GM23338 (cell line): ENCODE results near the gene GPR35. TPM values are rescaled to one million over a fixed set of nuclear protein-coding genes. Genes with fewer than 3 reads are reported as not detected.

ENCODE experiments used
- ATAC-seq: fragments of 200-7000 bp; cut with Tn5 transposase; 3 replicates; pipeline ENCODE4 v1.9.1; 2020
- DNase-seq: peaks from one replicate; pipeline ENCODE4 v3.0.0-alpha.2; 2015; ENCODE audit warnings: low spot score
- H2AFZ ChIP-seq: fragments of 200-600 bp; sonication (generic); 2 replicates; pipeline ENCODE4 v1.8.0; 2016; ENCODE audit warnings: antibody characterized with exemption, mild to moderate bottlenecking, moderate library complexity
- H3F3A ChIP-seq: fragments of 200-600 bp; sonication (generic); replicated peaks from 2 replicates; pipeline ENCODE4 v1.8.0; 2017; ENCODE audit warnings: antibody characterized with exemption, mixed run types, low read depth
- H3K27ac ChIP-seq: fragments of 200-600 bp; sonication (generic); 2 replicates; pipeline ENCODE4 v1.6.1; 2016; ENCODE audit warnings: low read depth
- H3K27me3 ChIP-seq: fragments of 200-600 bp; sonication (generic); 2 replicates; pipeline ENCODE4 v1.8.0; 2016; ENCODE audit warnings: mild to moderate bottlenecking, mixed run types, moderate library complexity; ENCODE audit not compliant: insufficient read depth
- H3K36me3 ChIP-seq: fragments of 200-600 bp; sonication (generic); 2 replicates; pipeline ENCODE4 v1.8.0; 2016; ENCODE audit warnings: mild to moderate bottlenecking; ENCODE audit not compliant: insufficient read depth
- H3K4me1 ChIP-seq: fragments of 200-600 bp; sonication (generic); 2 replicates; pipeline ENCODE4 v1.8.0; 2016; ENCODE audit warnings: mild to moderate bottlenecking, moderate library complexity; ENCODE audit not compliant: insufficient read depth
- H3K4me2 ChIP-seq: fragments of 200-600 bp; sonication (generic); 2 replicates; pipeline ENCODE4 v1.7.1; 2017; ENCODE audit warnings: mixed run types
- H3K4me3 ChIP-seq: fragments of 200-600 bp; sonication (generic); 2 replicates; pipeline ENCODE4 v1.6.1; 2016; ENCODE audit warnings: mixed run types
- H3K79me2 ChIP-seq: fragments of 200-600 bp; sonication (generic); replicated peaks from 2 replicates; pipeline ENCODE4 v1.8.0; 2017; ENCODE audit warnings: mild to moderate bottlenecking; ENCODE audit not compliant: insufficient read depth
- H3K9me2 ChIP-seq: fragments of 200-600 bp; sonication (generic); 2 replicates; pipeline ENCODE4 v1.8.0; 2017; ENCODE audit not compliant: insufficient read depth
- H4K20me1 ChIP-seq: fragments of 200-600 bp; sonication (generic); replicated peaks from 2 replicates; pipeline ENCODE4 v1.8.0; 2017; ENCODE audit warnings: mild to moderate bottlenecking; ENCODE audit not compliant: insufficient read depth
- H3K27ac Mint-ChIP-seq: 2 replicates; pipeline ENCODE4 v1.8.0; 2020; ENCODE audit warnings: inconsistent platforms, mild to moderate bottlenecking, moderate library complexity, mixed read lengths
- H3K27me3 Mint-ChIP-seq: 3 replicates; pipeline ENCODE4 v1.8.0; 2022; ENCODE audit warnings: low read depth, mild to moderate bottlenecking, moderate library complexity, mixed read lengths, inconsistent platforms; ENCODE audit not compliant: insufficient read depth, poor library complexity
- H3K36me3 Mint-ChIP-seq: 3 replicates; pipeline ENCODE4 v1.8.0; 2021; ENCODE audit warnings: low read depth, mild to moderate bottlenecking, inconsistent platforms, moderate library complexity, mixed read lengths
- H3K4me1 Mint-ChIP-seq: 3 replicates; pipeline ENCODE4 v1.8.0; 2020; ENCODE audit warnings: mild to moderate bottlenecking, inconsistent platforms, mixed read lengths
- H3K4me3 Mint-ChIP-seq: 3 replicates; pipeline ENCODE4 v1.8.0; 2021; ENCODE audit warnings: moderate library complexity, mild to moderate bottlenecking, inconsistent platforms, mixed read lengths
- H3K9me3 Mint-ChIP-seq: 3 replicates; pipeline ENCODE4 v1.8.0; 2020; ENCODE audit warnings: moderate library complexity, mild to moderate bottlenecking, inconsistent platforms, mixed read lengths
- CREB1 ChIP-seq: fragments of 250-450 bp; sonication (Bioruptor Pico); IDR thresholded peaks from 2 replicates; pipeline ENCODE4 v1.5.0; 2020; ENCODE audit warnings: low read depth, mild to moderate bottlenecking, moderate library complexity
- CTCF ChIP-seq, 2 experiments: fragments of 200-600 bp in 1 of 2; sonication (generic) in 1 of 2; conservative IDR thresholded peaks; 2 replicates each; pipeline versions ENCODE4 v1.5.1 to v1.6.1; 2016 to 2017; ENCODE audit warnings: antibody characterized with exemption in 2 of 2, low read depth in 2 of 2, mild to moderate bottlenecking in 2 of 2, moderate library complexity in 1 of 2
- EZH2 ChIP-seq: fragments of 200-600 bp; sonication (generic); IDR thresholded peaks from one replicate; pipeline ENCODE4 v1.8.0; 2017; ENCODE audit warnings: antibody characterized with exemption, mild to moderate bottlenecking, low read depth; ENCODE audit not compliant: unreplicated experiment
- JUNB ChIP-seq: IDR thresholded peaks from one replicate; pipeline ENCODE4 v1.6.1; 2016; ENCODE audit warnings: antibody characterized with exemption; ENCODE audit not compliant: unreplicated experiment
- NANOG ChIP-seq: IDR thresholded peaks from 2 replicates; pipeline ENCODE4 v1.6.1; 2016; ENCODE audit warnings: antibody characterized with exemption, borderline replicate concordance
- POLR2AphosphoS5 ChIP-seq: IDR thresholded peaks from 2 replicates; pipeline ENCODE4 v1.6.1; 2016; ENCODE audit warnings: antibody characterized with exemption, low read depth
- ZNF114 ChIP-seq: fragments of 250-450 bp; sonication (Bioruptor Pico); IDR thresholded peaks from 2 replicates; pipeline ENCODE4 v1.5.0; 2020; ENCODE audit warnings: mild to moderate bottlenecking, moderate library complexity
- ZNF331 ChIP-seq: fragments of 250-450 bp; sonication (Bioruptor Pico); IDR thresholded peaks from 2 replicates; pipeline ENCODE4 v1.5.0; 2020; ENCODE audit warnings: low read depth, mild to moderate bottlenecking, moderate library complexity
- polyA plus RNA-seq: library from polyadenylated mRNA; unstranded; fragments of >200 nt; fragmentation: Nextera tagmentation; extraction: Ambion mirVana; gene quantifications from 2 replicates; pipeline ENCODE4 v1.2.1, GENCODE V29; 2016
- total RNA-seq: library from RNA; depleted of rRNA; stranded (reverse); fragments of >200 nt; shearing (Covaris generic); gene quantifications from 2 replicates; pipeline ENCODE4 v1.2.3, GENCODE V29; 2014
- TF ChIP-seq, protein P1 (sequence below): IDR thresholded peaks from 2 replicates; pipeline ENCODE4 v1.6.1; 2016; ENCODE audit warnings: antibody characterized with exemption
- TF ChIP-seq, protein P2 (sequence below): fragments of 250-450 bp; sonication (Bioruptor Pico); IDR thresholded peaks from 2 replicates; pipeline ENCODE4 v1.5.0; 2020; ENCODE audit warnings: mild to moderate bottlenecking, moderate library complexity
- TF ChIP-seq, protein P3 (sequence below): IDR thresholded peaks from one replicate; pipeline ENCODE4 v1.6.1; 2018; ENCODE audit warnings: antibody characterized with exemption; ENCODE audit not compliant: unreplicated experiment

Gene GPR35
- total and polyA plus RNA-seq, 2 experiments from 2014 or later, result not detected

- TF ChIP-seq CTCF (conservative IDR thresholded peaks at IDR 0.05; ENCODE audit: low read depth in 2 of 2), result peak; percentile 60 to 66
Observed at GRCh38 chr2:240604291-240604938, 20.9 kb upstream of the GPR35 start (continued).

DNA sequence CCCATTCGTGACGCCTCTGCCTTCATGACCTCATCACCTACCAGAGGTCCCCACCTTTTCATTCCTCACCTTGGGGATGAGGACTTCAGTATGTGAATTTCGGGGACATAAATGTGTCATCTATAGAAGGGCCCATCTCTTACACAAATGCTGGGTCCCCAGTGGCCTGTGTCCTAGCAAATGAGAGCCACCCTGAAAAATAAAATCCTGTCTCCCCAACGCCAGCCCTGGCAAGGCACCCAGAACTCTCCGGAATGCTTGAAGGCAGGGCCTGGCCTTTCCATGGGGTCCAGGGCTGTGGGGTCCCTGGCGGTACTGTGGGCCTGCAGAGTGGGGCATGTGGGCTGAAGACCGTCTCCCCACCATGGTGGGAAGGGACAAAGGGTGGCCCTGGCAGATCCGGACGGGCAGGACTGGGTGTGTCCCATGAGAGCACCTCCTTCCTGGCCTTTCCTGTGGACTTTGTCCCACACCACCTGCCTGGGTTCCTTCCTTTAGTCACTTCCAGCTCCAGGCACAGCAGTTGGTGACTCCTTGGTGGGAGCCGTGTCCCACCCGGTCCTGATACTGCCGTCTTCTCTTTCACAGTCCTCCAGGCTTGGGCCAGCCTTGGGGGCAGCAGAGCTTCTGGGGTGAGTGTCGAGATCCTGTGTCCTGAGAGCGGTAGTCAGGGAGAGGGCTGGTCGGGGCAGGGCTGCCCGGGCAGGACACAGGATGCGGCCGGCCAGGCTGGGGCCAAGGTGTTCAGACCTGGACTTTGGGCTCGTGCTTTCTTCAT lies 20.2 kb upstream of the GPR35 start:
- no peak for DNase-seq
- Histone ChIP-seq H3K36me3 (no peaks in the 10 kb centered on the region), H3K9me2 (no peaks in the 10 kb centered on the region), H3K4me1 (no peaks in the 10 kb centered on the region), H3K27ac (no peak overlapping the region), H3K4me2 (no peak overlapping the region), H3F3A (no peaks in the 10 kb centered on the region), H3K4me3 (no peak overlapping the region), H2AFZ (no peak overlapping the region), H3K79me2 (no peaks in the 10 kb centered on the region), H4K20me1 (no peaks in the 10 kb centered on the region), H3K27me3 (no peaks in the 10 kb centered on the region)
- Mint-ChIP-seq H3K4me1 (no peaks in the 10 kb centered on the region), H3K36me3 (no peaks in the 10 kb centered on the region; the same call in 2 of the 3 replicates), H3K9me3 (no peaks in the 10 kb centered on the region), H3K27ac (no peak overlapping the region; the same call in 1 of the 2 replicates), H3K4me3 (no peak overlapping the region), H3K27me3 (peaks cover 2% of the 10 kb centered on the region)
- no peak for ATAC-seq
- TF ChIP-seq, protein P1, sequence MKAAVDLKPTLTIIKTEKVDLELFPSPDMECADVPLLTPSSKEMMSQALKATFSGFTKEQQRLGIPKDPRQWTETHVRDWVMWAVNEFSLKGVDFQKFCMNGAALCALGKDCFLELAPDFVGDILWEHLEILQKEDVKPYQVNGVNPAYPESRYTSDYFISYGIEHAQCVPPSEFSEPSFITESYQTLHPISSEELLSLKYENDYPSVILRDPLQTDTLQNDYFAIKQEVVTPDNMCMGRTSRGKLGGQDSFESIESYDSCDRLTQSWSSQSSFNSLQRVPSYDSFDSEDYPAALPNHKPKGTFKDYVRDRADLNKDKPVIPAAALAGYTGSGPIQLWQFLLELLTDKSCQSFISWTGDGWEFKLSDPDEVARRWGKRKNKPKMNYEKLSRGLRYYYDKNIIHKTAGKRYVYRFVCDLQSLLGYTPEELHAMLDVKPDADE, result no peak
- TF ChIP-seq ZNF331 (no peak), JUNB (no peak), EZH2 (no peak), POLR2AphosphoS5 (no peak), ZNF114 (no peak), CREB1 (no peak), NANOG (no peak)
- TF ChIP-seq, protein P2, sequence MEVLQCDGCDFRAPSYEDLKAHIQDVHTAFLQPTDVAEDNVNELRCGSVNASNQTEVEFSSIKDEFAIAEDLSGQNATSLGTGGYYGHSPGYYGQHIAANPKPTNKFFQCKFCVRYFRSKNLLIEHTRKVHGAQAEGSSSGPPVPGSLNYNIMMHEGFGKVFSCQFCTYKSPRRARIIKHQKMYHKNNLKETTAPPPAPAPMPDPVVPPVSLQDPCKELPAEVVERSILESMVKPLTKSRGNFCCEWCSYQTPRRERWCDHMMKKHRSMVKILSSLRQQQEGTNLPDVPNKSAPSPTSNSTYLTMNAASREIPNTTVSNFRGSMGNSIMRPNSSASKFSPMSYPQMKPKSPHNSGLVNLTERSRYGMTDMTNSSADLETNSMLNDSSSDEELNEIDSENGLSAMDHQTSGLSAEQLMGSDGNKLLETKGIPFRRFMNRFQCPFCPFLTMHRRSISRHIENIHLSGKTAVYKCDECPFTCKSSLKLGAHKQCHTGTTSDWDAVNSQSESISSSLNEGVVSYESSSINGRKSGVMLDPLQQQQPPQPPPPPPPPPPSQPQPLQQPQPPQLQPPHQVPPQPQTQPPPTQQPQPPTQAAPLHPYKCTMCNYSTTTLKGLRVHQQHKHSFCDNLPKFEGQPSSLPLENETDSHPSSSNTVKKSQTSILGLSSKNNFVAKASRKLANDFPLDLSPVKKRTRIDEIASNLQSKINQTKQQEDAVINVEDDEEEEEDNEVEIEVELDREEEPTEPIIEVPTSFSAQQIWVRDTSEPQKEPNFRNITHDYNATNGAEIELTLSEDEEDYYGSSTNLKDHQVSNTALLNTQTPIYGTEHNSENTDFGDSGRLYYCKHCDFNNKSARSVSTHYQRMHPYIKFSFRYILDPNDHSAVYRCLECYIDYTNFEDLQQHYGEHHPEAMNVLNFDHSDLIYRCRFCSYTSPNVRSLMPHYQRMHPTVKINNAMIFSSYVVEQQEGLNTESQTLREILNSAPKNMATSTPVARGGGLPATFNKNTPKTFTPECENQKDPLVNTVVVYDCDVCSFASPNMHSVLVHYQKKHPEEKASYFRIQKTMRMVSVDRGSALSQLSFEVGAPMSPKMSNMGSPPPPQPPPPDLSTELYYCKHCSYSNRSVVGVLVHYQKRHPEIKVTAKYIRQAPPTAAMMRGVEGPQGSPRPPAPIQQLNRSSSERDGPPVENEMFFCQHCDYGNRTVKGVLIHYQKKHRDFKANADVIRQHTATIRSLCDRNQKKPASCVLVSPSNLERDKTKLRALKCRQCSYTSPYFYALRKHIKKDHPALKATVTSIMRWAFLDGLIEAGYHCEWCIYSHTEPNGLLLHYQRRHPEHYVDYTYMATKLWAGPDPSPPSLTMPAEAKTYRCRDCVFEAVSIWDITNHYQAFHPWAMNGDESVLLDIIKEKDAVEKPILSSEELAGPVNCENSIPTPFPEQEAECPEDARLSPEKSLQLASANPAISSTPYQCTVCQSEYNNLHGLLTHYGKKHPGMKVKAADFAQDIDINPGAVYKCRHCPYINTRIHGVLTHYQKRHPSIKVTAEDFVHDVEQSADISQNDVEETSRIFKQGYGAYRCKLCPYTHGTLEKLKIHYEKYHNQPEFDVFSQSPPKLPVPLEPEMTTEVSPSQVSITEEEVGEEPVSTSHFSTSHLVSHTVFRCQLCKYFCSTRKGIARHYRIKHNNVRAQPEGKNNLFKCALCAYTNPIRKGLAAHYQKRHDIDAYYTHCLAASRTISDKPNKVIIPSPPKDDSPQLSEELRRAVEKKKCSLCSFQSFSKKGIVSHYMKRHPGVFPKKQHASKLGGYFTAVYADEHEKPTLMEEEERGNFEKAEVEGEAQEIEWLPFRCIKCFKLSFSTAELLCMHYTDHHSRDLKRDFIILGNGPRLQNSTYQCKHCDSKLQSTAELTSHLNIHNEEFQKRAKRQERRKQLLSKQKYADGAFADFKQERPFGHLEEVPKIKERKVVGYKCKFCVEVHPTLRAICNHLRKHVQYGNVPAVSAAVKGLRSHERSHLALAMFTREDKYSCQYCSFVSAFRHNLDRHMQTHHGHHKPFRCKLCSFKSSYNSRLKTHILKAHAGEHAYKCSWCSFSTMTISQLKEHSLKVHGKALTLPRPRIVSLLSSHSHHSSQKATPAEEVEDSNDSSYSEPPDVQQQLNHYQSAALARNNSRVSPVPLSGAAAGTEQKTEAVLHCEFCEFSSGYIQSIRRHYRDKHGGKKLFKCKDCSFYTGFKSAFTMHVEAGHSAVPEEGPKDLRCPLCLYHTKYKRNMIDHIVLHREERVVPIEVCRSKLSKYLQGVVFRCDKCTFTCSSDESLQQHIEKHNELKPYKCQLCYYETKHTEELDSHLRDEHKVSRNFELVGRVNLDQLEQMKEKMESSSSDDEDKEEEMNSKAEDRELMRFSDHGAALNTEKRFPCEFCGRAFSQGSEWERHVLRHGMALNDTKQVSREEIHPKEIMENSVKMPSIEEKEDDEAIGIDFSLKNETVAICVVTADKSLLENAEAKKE (CRISPR knock-in tag), result no peak
- TF ChIP-seq, protein P3, sequence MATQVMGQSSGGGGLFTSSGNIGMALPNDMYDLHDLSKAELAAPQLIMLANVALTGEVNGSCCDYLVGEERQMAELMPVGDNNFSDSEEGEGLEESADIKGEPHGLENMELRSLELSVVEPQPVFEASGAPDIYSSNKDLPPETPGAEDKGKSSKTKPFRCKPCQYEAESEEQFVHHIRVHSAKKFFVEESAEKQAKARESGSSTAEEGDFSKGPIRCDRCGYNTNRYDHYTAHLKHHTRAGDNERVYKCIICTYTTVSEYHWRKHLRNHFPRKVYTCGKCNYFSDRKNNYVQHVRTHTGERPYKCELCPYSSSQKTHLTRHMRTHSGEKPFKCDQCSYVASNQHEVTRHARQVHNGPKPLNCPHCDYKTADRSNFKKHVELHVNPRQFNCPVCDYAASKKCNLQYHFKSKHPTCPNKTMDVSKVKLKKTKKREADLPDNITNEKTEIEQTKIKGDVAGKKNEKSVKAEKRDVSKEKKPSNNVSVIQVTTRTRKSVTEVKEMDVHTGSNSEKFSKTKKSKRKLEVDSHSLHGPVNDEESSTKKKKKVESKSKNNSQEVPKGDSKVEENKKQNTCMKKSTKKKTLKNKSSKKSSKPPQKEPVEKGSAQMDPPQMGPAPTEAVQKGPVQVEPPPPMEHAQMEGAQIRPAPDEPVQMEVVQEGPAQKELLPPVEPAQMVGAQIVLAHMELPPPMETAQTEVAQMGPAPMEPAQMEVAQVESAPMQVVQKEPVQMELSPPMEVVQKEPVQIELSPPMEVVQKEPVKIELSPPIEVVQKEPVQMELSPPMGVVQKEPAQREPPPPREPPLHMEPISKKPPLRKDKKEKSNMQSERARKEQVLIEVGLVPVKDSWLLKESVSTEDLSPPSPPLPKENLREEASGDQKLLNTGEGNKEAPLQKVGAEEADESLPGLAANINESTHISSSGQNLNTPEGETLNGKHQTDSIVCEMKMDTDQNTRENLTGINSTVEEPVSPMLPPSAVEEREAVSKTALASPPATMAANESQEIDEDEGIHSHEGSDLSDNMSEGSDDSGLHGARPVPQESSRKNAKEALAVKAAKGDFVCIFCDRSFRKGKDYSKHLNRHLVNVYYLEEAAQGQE, result no peak
